ENCODE data around the gene IFITM10. TPM values are rescaled to one million over a fixed set of nuclear protein-coding genes. Genes with fewer than 3 reads are reported as not detected.

Gene IFITM10
- polyA plus RNA-seq, 4 donors = 0.32 to 0.54 (median 0.43) TPM; not detected in 1

DNA sequence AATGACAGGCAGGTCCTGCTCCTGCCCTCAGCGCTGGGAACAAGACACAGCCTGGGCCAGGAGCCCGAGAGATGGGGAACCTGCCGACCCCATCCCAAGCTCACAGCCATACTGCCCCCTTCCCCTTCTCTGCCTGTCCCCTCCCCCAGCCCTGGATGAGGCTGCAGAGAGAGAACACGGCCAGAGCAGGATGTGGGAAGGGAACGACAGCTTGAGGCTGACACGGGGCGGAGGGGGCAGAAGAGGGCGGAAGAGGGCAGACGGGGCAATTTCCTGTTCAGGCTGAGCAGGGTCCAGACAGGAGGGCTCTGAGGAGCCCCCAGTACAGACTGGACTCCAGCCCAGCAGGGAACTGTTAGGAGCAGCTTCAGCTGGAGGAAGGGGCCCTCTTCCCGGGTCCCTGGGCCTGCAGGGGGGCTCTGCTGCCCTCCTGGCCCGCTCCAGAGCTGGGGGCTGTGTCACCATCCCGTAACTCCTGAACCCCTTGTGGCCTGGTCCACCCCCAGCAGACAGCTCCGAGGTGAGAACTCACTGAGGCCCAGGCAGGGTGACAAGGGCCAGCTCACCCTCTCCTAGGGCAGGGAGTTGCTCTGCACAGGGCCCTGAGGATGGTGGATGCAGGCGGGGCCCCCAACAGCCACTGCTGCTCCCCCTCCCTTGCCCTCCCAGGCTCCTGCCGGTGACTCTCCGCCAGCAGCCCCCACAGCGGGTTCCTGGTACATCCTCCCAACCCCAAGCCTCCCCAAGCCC, 7.6 kb upstream of the IFITM10 start:
- FAIRE-seq (no peak), DNase-seq (peak in 1 of 2 donors; percentile 60)
- H3K4me3 ChIP-seq (ENCODE audit: low read depth in 1 of 3, low read length in 3 of 3) = peak overlapping the region in 1 of 3 donors; percentile 14
- H3K4me1 ChIP-seq (ENCODE audit: control insufficient read depth in 3 of 3, insufficient read depth in 2 of 3, low read depth in 1 of 3, low read length in 2 of 3) = peaks cover 2 to 19% (median 16%) of the 10 kb centered on the region in 3 donors
- H3K9me3 ChIP-seq (ENCODE audit: control insufficient read depth in 2 of 2, insufficient read depth in 1 of 2, low read depth in 1 of 2, low read length in 1 of 2) = no peaks in the 10 kb centered on the region
- peak overlapping the region in 1 of 3 donors; percentile 59 for H3K27ac ChIP-seq (ENCODE audit: low read depth in 1 of 3, low read length in 2 of 3)
- WGBS, 3 donors = 58 to 76% (median 69%) methylated on average over 12 to 17 of the region's 17 CpGs
- peaks cover 18 to 91% (median 54%) of the 10 kb centered on the region in 3 donors for H3K36me3 ChIP-seq (ENCODE audit: control insufficient read depth in 3 of 3, insufficient read depth in 2 of 3, low read depth in 1 of 3, low read length in 3 of 3)
- H3K27me3 ChIP-seq (ENCODE audit: control insufficient read depth in 3 of 3, insufficient read depth in 3 of 3, low read length in 3 of 3) = no peaks in the 10 kb centered on the region

DNA sequence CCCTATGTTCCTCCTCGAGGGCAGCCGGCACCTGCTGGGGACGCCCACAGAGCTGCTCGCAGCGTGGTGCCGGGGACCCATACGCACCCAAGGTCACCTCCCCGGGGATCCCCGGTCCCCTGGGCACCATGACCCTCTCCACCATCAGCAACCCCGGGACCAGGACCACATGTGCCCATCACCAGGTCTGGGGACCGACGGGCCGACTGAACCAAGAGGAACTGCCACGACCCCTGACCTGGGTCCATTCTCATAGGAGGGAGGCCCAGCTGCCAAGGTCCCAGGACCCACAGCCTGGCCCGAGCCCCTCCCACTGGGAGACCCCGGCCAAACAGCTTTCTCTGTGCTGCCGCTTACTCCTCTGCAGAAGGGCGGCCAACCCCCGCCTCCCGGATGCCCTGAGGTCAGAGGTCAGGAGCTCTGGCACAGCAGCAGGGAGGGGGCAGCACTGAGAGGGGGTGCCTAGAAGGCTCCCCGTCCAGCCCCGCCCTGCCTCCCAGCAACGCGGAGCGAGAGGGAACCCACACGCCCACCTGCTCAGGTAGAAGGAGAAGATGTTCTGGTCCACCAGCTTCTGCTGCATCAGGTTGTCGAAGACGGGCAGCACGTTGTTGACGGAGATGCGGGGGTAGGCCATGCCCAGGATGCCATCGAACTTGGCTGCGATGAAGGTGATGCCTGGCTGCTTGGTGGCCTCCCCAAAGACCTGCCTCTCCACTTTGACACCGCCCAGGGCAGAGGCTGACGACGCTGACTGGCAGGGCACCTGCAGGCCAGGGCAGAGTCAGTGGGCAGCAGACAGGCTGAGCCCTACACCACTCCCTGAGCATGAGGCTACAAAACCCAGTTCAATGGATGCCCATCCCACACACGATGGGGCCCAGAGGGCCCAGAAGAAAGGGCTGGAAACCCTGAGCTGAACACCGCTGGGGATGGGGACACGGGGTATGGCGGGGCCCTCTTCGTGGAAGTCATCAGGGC, 6.7 kb upstream of the IFITM10 start:
- FAIRE-seq (no peak), DNase-seq (no peak)
- H3K4me1 ChIP-seq (ENCODE audit: control insufficient read depth in 3 of 3, insufficient read depth in 2 of 3, low read depth in 1 of 3, low read length in 2 of 3) = peaks cover 2 to 16% (median 10%) of the 10 kb centered on the region in 3 donors
- H3K36me3 ChIP-seq (ENCODE audit: control insufficient read depth in 3 of 3, insufficient read depth in 2 of 3, low read depth in 1 of 3, low read length in 3 of 3) = peaks cover 18 to 99% (median 59%) of the 10 kb centered on the region in 3 donors
- H3K9me3 ChIP-seq (ENCODE audit: control insufficient read depth in 2 of 2, insufficient read depth in 1 of 2, low read depth in 1 of 2, low read length in 1 of 2) = no peaks in the 10 kb centered on the region
- 84 to 86% (median 86%) methylated on average over 40 to 41 of the region's 41 CpGs for WGBS, 3 donors
- peak overlapping the region in 1 of 3 donors; percentile 12 for H3K27ac ChIP-seq (ENCODE audit: low read depth in 1 of 3, low read length in 2 of 3)
- no peak overlapping the region for H3K4me3 ChIP-seq (ENCODE audit: low read depth in 1 of 3, low read length in 3 of 3)
- no peaks in the 10 kb centered on the region for H3K27me3 ChIP-seq (ENCODE audit: control insufficient read depth in 3 of 3, insufficient read depth in 3 of 3, low read length in 3 of 3)

- Histone ChIP-seq H3K4me3 (ENCODE audit: low read depth in 1 of 3, low read length in 3 of 3) (no peak overlapping the region), H3K36me3 (ENCODE audit: control insufficient read depth in 3 of 3, insufficient read depth in 2 of 3, low read depth in 1 of 3, low read length in 3 of 3) (peaks cover 18 to 94% (median 58%) of the 10 kb centered on the region in 3 donors), H3K27me3 (ENCODE audit: control insufficient read depth in 3 of 3, insufficient read depth in 3 of 3, low read length in 3 of 3) (peaks cover 0 to under 1% (median 0%) of the 10 kb centered on the region in 3 donors), H3K4me1 (ENCODE audit: control insufficient read depth in 3 of 3, insufficient read depth in 2 of 3, low read depth in 1 of 3, low read length in 2 of 3) (peaks cover 0 to 9% (median 3%) of the 10 kb centered on the region in 3 donors), H3K27ac (ENCODE audit: low read depth in 1 of 3, low read length in 2 of 3) (no peak overlapping the region), H3K9me3 (ENCODE audit: control insufficient read depth in 2 of 2, insufficient read depth in 1 of 2, low read depth in 1 of 2, low read length in 1 of 2) (no peaks in the 10 kb centered on the region)
- FAIRE-seq (no peak), DNase-seq (no peak)
- WGBS, 3 donors = 74 to 78% (median 75%) methylated on average over 15 to 16 of the region's 16 CpGs
Measured at GRCh38 chr11:1755692-1756561, 5.5 kb upstream of the IFITM10 start.

GRCh38 chr11:1755344-1755691, 4.9 kb upstream of the IFITM10 start:
- no peak for FAIRE-seq
- Histone ChIP-seq H3K27ac (ENCODE audit: low read depth in 1 of 3, low read length in 2 of 3) (no peak overlapping the region), H3K27me3 (ENCODE audit: control insufficient read depth in 3 of 3, insufficient read depth in 3 of 3, low read length in 3 of 3) (peaks cover 0 to 7% (median 0%) of the 10 kb centered on the region in 3 donors), H3K36me3 (ENCODE audit: control insufficient read depth in 3 of 3, insufficient read depth in 2 of 3, low read depth in 1 of 3, low read length in 3 of 3) (peaks cover 18 to 88% (median 55%) of the 10 kb centered on the region in 3 donors), H3K4me1 (ENCODE audit: control insufficient read depth in 3 of 3, insufficient read depth in 2 of 3, low read depth in 1 of 3, low read length in 2 of 3) (peaks cover 0 to 3% (median 0%) of the 10 kb centered on the region in 3 donors), H3K9me3 (ENCODE audit: control insufficient read depth in 2 of 2, insufficient read depth in 1 of 2, low read depth in 1 of 2, low read length in 1 of 2) (no peaks in the 10 kb centered on the region), H3K4me3 (ENCODE audit: low read depth in 1 of 3, low read length in 3 of 3) (no peak overlapping the region)
- WGBS, 3 donors = 82 to 89% (median 89%) methylated on average over 9 of the region's 9 CpGs
- no peak for DNase-seq

DNA sequence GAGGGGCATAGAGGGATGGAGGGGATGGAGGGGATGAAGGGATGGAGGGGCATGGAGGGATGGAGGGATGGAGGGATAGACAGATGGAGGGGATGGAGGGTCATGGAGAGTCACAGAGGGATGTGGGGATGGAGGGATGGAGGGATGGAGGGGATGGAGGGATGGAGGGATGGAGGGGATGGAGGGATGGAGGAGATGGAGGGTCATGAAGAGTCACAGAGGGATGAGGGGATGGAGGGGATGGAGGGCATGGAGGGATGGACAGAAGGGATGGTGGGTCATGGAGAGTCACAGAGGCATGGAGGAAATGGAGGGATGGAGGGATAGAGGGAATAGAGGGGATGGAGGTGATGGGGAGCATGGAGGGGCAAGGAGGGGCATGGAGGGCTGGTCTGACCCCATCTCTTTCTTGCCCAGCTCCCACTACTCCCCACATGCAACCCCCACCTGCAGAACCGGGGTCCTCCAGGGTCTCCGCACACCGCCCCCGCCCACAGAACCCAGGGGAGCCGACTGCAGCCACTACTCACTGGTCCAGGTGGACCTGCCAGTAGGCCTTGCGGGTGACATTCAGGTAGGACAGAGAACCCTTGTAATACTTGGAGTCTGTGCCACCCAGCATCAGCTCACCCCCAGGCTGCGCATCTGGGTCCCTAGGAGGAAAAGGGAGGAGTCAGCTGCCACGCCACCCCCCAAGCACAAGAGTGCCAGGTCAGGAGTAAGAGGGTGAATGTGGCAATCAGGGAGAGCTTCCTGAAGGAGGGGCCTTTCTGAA, 4.2 kb upstream of the IFITM10 start:
- H3K27ac ChIP-seq (ENCODE audit: low read depth in 1 of 3, low read length in 2 of 3) = no peak overlapping the region
- no peak for DNase-seq
- no peaks in the 10 kb centered on the region for H3K9me3 ChIP-seq (ENCODE audit: control insufficient read depth in 2 of 2, insufficient read depth in 1 of 2, low read depth in 1 of 2, low read length in 1 of 2)
- H3K4me3 ChIP-seq (ENCODE audit: low read depth in 1 of 3, low read length in 3 of 3) = no peak overlapping the region
- H3K36me3 ChIP-seq (ENCODE audit: control insufficient read depth in 3 of 3, insufficient read depth in 2 of 3, low read depth in 1 of 3, low read length in 3 of 3) = peaks cover 18 to 80% (median 51%) of the 10 kb centered on the region in 3 donors
- H3K27me3 ChIP-seq (ENCODE audit: control insufficient read depth in 3 of 3, insufficient read depth in 3 of 3, low read length in 3 of 3) = peaks cover 0 to 15% (median 0%) of the 10 kb centered on the region in 3 donors
- WGBS, 3 donors = 90 to 93% (median 92%) methylated on average over 8 of the region's 8 CpGs
- no peak for FAIRE-seq
- no peaks in the 10 kb centered on the region for H3K4me1 ChIP-seq (ENCODE audit: control insufficient read depth in 3 of 3, insufficient read depth in 2 of 3, low read depth in 1 of 3, low read length in 2 of 3)

DNA sequence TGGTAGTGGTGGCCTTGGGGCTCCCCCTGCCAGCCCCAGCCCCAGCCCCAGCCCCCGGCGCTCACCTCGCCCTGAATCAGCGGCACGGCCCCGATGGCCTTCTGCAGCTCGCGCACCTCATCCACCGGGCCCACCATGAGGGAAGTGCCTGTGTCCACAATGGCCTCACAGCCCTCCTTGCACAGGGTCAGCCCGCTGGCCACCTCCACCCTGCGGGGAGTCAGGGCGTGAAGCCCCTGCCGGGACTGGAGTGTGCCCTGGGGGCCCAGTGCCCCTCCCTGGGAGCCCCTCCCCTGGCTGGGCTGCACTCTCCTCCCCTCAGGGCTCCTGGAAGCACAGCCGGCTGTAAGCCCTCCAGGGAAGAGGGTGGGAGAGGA, 3.5 kb upstream of the IFITM10 start:
- FAIRE-seq (no peak), DNase-seq (no peak)
- Histone ChIP-seq H3K27ac (ENCODE audit: low read depth in 1 of 3, low read length in 2 of 3) (no peak overlapping the region), H3K27me3 (ENCODE audit: control insufficient read depth in 3 of 3, insufficient read depth in 3 of 3, low read length in 3 of 3) (peaks cover 0 to 20% (median 4%) of the 10 kb centered on the region in 3 donors), H3K4me3 (ENCODE audit: low read depth in 1 of 3, low read length in 3 of 3) (no peak overlapping the region), H3K4me1 (ENCODE audit: control insufficient read depth in 3 of 3, insufficient read depth in 2 of 3, low read depth in 1 of 3, low read length in 2 of 3) (no peaks in the 10 kb centered on the region), H3K36me3 (ENCODE audit: control insufficient read depth in 3 of 3, insufficient read depth in 2 of 3, low read depth in 1 of 3, low read length in 3 of 3) (peaks cover 18 to 74% (median 47%) of the 10 kb centered on the region in 3 donors), H3K9me3 (ENCODE audit: control insufficient read depth in 2 of 2, insufficient read depth in 1 of 2, low read depth in 1 of 2, low read length in 1 of 2) (no peaks in the 10 kb centered on the region)
- 87 to 92% (median 92%) methylated on average over 9 to 14 of the region's 14 CpGs for WGBS, 3 donors

DNA sequence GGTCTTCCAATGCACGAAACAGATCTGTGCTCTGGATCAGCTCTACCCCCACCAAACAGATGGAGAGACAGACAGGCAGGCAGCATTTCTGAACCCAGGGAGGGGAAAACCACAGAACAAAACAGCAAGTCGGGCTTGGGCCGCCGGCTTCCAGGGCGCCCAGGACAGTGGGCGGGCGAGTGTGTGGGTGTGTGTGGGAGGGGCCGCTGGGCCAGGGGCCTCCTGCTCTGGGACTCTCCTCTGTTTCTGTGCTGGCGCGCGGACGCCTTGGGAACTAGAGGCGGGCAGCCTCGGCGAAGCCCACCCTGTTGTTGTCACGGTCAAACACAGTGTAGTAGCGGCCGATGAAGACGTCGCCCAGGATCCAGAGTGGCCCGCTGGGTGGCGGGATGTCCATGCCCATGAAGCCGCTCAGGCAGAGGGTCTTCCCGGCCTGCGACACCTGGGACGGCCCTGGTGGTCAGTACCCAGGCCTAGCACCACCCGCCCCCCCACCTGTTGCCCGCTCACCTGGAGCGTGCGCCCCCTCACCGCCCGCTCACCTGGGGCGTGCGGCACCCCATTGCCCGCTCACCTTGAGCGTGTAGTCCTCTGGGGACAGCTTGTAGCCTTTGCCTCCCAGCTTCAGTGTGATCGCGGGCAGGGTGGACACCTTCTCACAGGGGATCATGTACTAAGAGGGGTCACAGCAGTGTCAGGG, 3.0 kb upstream of the IFITM10 start:
- H3K9me3 ChIP-seq (ENCODE audit: control insufficient read depth in 2 of 2, insufficient read depth in 1 of 2, low read depth in 1 of 2, low read length in 1 of 2) = no peaks in the 10 kb centered on the region
- WGBS, 3 donors = 91 to 95% (median 92%) methylated on average over 34 to 38 of the region's 38 CpGs
- DNase-seq = no peak
- peaks cover 0 to 24% (median 9%) of the 10 kb centered on the region in 3 donors for H3K27me3 ChIP-seq (ENCODE audit: control insufficient read depth in 3 of 3, insufficient read depth in 3 of 3, low read length in 3 of 3)
- no peak for FAIRE-seq
- peaks cover 18 to 68% (median 44%) of the 10 kb centered on the region in 3 donors for H3K36me3 ChIP-seq (ENCODE audit: control insufficient read depth in 3 of 3, insufficient read depth in 2 of 3, low read depth in 1 of 3, low read length in 3 of 3)
- no peaks in the 10 kb centered on the region for H3K4me1 ChIP-seq (ENCODE audit: control insufficient read depth in 3 of 3, insufficient read depth in 2 of 3, low read depth in 1 of 3, low read length in 2 of 3)
- H3K4me3 ChIP-seq (ENCODE audit: low read depth in 1 of 3, low read length in 3 of 3) = no peak overlapping the region
- H3K27ac ChIP-seq (ENCODE audit: low read depth in 1 of 3, low read length in 2 of 3) = no peak overlapping the region
